Karpas-422 (cell line): Measurements from ENCODE around the gene IL1R1. TPM values are rescaled to one million over a fixed set of nuclear protein-coding genes. Genes with fewer than 3 reads are reported as not detected.

Source experiments
- DNase-seq: peaks from one replicate; pipeline ENCODE4 v3.0.0-alpha.2; 2015
- H2AFZ ChIP-seq: fragments of 200-600 bp; sonication (generic); 2 replicates; pipeline ENCODE4 v1.6.1; 2014; ENCODE audit warnings: antibody characterized with exemption, low read length, mixed read lengths
- H3K27ac ChIP-seq: fragments of 200-600 bp; sonication (generic); 2 replicates; pipeline ENCODE4 v1.5.1; 2014; ENCODE audit warnings: mild to moderate bottlenecking, low read length, moderate library complexity
- H3K27me3 ChIP-seq: fragments of 200-600 bp; sonication (generic); 2 replicates; pipeline ENCODE4 v1.6.1; 2014; ENCODE audit warnings: low read length, mixed read lengths
- H3K36me3 ChIP-seq: fragments of 200-600 bp; sonication (generic); 2 replicates; pipeline ENCODE4 v1.6.1; 2014; ENCODE audit warnings: low read length, mixed read lengths; ENCODE audit not compliant: insufficient read depth
- H3K4me1 ChIP-seq: fragments of 200-600 bp; sonication (generic); 2 replicates; pipeline ENCODE4 v1.6.1; 2014; ENCODE audit warnings: mild to moderate bottlenecking, low read length, mixed read lengths
- H3K4me2 ChIP-seq: fragments of 200-600 bp; sonication (generic); 2 replicates; pipeline ENCODE4 v1.6.1; 2014; ENCODE audit warnings: low read length, low read depth, mild to moderate bottlenecking; ENCODE audit not compliant: poor library complexity, severe bottlenecking
- H3K4me3 ChIP-seq: fragments of 200-600 bp; sonication (generic); 2 replicates; pipeline ENCODE4 v1.5.1; 2014; ENCODE audit warnings: mild to moderate bottlenecking, antibody characterized with exemption, low read length, mixed read lengths
- H3K79me2 ChIP-seq: fragments of 200-600 bp; sonication (generic); 2 replicates; pipeline ENCODE4 v1.6.1; 2014; ENCODE audit warnings: mild to moderate bottlenecking, low read length, mixed read lengths
- H3K9ac ChIP-seq: fragments of 200-600 bp; sonication (generic); 2 replicates; pipeline ENCODE4 v1.6.0; 2014; ENCODE audit warnings: low read length
- H3K9me2 ChIP-seq: fragments of 200-600 bp; sonication (generic), shearing (Covaris generic); replicated peaks from 2 replicates; pipeline ENCODE4 v1.6.0; 2014; ENCODE audit warnings: mild to moderate bottlenecking, low read length, moderate library complexity; ENCODE audit not compliant: insufficient read depth
- H3K9me3 ChIP-seq: fragments of 300-700, 200-600 bp; sonication (generic); 2 replicates; pipeline ENCODE4 v1.6.1; 2014; ENCODE audit warnings: low read length, mixed read lengths
- H4K20me1 ChIP-seq: fragments of 200-600 bp; sonication (generic); 2 replicates; pipeline ENCODE4 v1.6.1; 2014; ENCODE audit warnings: mild to moderate bottlenecking, antibody characterized with exemption, low read length, low read depth; ENCODE audit not compliant: insufficient read depth
- total RNA-seq: library from RNA; depleted of rRNA; stranded (reverse); fragments of >200 nt; shearing (Covaris generic); gene quantifications from 2 replicates; pipeline ENCODE4 v1.2.3, GENCODE V29; 2014; ENCODE audit warnings: low replicate concordance

IL1R1 gene
- total RNA-seq, 1 experiment from 2014 or later: not detected

DNA sequence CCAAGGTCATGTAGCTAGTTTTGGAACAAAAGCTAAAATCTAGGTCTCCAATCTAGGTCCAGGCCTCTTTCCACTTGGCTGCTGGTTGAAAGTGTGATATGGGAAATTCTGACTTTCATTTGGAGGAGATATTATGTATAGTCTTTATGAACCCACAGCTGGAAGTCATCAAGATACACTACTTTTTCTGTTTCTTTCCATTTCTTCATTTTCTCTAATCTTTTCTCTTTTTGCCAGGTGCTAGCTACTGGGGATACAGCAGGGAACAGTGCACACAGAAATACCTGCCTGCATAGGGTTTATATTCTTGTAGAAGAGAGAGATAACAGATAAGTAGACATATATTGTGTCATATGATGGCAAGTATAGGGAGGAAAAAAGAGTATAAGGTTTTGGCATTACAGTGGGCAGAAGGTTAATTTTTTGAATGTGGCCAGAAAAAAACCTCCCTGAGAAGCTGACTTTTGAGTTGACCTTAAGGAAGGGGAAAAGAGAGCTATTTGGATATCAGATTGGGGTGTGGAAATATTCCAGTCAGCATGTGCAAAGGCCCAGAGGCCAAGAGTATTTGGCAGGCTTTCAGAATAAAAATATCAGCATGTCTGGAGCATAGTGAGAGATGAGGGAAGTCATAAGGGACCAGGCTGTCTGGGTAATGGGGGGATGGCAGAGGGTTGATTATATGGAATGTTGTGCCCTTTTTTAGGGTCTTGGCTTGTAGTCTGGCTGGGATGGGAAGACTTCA lies 15.6 kb downstream of the IL1R1 start:
- Histone ChIP-seq H3K79me2 (no peaks in the 10 kb centered on the region), H3K27ac (no peak overlapping the region), H3K4me3 (no peak overlapping the region), H2AFZ (no peak overlapping the region), H3K27me3 (no peaks in the 10 kb centered on the region), H3K4me1 (no peaks in the 10 kb centered on the region), H3K9ac (no peak overlapping the region), H3K36me3 (no peaks in the 10 kb centered on the region), H4K20me1 (no peaks in the 10 kb centered on the region), H3K9me3 (no peaks in the 10 kb centered on the region), H3K9me2 (no peaks in the 10 kb centered on the region), H3K4me2 (no peak overlapping the region)
- no peak for DNase-seq

DNA sequence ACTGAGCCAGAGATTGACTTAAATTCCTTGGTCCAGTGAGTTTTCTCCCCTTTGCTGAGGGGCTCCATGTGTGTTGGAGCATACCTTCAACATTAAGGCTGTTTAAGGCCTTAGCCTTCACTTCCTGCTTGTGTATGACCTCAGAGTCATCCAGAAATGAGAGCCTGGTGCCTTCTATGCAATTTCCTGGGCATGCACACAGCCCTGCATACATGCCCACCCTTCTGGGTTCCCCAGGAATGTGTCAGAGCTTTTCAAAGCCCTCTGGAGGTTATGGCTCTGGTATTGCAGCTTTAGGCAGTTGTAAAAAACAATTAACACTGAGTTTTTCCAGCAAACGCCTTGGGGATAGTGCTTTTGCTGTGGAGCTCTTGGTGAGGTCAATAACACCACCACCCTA lies 16.7 kb downstream of the IL1R1 start:
- H3K4me1 ChIP-seq: no peaks in the 10 kb centered on the region
- no peaks in the 10 kb centered on the region for H3K36me3 ChIP-seq
- no peak overlapping the region for H3K4me3 ChIP-seq
- H3K9me3 ChIP-seq: no peaks in the 10 kb centered on the region
- H2AFZ ChIP-seq: no peak overlapping the region
- H3K9ac ChIP-seq: no peak overlapping the region
- no peak overlapping the region for H3K4me2 ChIP-seq
- no peak for DNase-seq
- no peak overlapping the region for H3K27ac ChIP-seq
- H4K20me1 ChIP-seq: no peaks in the 10 kb centered on the region
- no peaks in the 10 kb centered on the region for H3K9me2 ChIP-seq
- no peaks in the 10 kb centered on the region for H3K79me2 ChIP-seq
- H3K27me3 ChIP-seq: no peaks in the 10 kb centered on the region

DNA sequence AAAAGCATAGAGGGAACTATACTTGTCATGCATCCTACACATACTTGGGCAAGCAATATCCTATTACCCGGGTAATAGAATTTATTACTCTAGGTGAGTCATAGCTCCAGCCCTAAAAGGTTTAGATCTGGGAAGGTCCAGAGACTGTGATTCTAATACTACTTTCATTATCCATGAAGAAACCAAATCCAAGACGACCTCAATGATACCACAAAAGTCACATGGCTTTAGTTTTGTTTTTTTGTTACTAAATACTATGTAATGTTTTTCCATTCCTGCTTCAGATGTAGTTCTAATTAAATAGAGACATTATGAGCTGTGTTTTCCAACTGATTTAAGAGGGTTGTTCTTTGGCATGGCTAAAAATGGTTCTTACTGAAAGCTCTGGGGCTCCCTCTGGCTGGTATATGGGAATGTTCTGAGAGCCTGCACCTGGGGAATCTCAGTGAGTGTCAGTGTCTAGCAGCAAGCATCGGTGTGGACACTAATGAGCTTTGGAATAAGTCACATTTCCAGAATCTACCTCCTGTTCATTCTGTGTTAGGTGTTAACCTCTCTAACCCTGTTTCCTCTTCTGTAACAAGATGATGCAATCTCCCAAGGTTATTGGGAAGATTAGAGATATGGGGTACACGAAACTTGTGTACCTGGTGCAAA lies 23.8 kb downstream of the IL1R1 start:
- no peak overlapping the region for H2AFZ ChIP-seq
- H3K27ac ChIP-seq: no peak overlapping the region
- H3K4me3 ChIP-seq: no peak overlapping the region
- H3K4me2 ChIP-seq: no peak overlapping the region
- H4K20me1 ChIP-seq: no peaks in the 10 kb centered on the region
- no peak for DNase-seq
- no peaks in the 10 kb centered on the region for H3K9me2 ChIP-seq
- no peaks in the 10 kb centered on the region for H3K4me1 ChIP-seq
- H3K79me2 ChIP-seq: no peaks in the 10 kb centered on the region
- H3K9me3 ChIP-seq: no peaks in the 10 kb centered on the region
- H3K27me3 ChIP-seq: no peaks in the 10 kb centered on the region
- H3K9ac ChIP-seq: no peak overlapping the region
- H3K36me3 ChIP-seq: no peaks in the 10 kb centered on the region

DNA sequence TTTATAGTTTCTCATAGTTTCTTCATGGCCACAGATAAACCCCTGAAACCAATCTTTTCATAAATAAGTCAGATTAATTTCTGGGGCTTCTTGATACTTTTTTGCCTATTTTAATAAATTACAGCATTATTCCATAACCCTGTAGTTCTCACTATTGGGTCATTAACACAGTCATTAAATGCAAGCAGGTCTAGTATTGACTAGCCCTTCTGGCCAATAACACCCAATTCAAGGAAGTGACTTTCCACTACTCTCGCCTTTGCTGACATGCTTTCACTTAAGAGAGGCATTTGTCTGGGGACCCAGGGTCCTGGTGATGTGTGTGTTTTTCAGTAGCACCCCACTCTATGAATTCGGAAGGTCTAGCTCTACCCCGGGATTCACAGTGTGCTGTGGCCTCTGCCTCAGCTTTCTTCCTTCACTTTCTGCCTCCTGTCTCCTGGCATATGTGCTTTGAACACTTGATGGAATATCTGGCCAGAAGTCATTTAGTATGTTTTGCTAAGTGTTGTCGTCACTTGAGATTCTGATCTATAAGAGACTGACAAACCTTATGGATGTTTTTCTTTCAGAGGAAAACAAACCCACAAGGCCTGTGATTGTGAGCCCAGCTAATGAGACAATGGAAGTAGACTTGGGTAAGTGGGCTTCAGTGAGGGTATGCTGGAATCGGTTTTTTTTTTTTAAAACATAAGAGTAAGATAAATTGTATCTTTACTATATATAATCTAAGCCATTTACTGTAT lies 25.7 kb downstream of the IL1R1 start:
- no peaks in the 10 kb centered on the region for H3K9me2 ChIP-seq
- no peak overlapping the region for H3K9ac ChIP-seq
- no peaks in the 10 kb centered on the region for H3K36me3 ChIP-seq
- no peaks in the 10 kb centered on the region for H3K27me3 ChIP-seq
- DNase-seq: no peak
- H3K79me2 ChIP-seq: no peaks in the 10 kb centered on the region
- H3K4me1 ChIP-seq: no peaks in the 10 kb centered on the region
- H4K20me1 ChIP-seq: no peaks in the 10 kb centered on the region
- no peak overlapping the region for H3K4me2 ChIP-seq
- no peak overlapping the region for H3K4me3 ChIP-seq
- H3K27ac ChIP-seq: no peak overlapping the region
- H2AFZ ChIP-seq: no peak overlapping the region
- H3K9me3 ChIP-seq: no peaks in the 10 kb centered on the region

DNA sequence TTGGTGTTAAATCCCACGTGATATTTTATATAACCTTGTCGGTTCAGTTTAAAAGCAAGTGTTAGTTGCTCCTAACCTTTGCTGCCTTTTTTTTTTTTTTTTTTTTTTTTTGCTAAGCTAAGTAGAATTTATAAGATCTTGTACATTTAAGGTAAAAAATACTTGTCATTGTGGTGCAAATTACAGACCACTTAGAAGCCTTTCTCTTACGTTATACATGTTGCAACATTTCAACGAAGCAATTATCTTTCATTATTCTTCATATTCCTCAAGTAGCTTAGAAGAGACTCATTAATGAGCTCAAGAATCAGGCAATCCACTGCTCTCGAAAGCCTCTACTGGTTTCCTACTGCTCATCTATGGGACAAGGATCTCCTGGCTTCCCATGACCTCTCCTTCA lies 29.4 kb downstream of the IL1R1 start:
- Histone ChIP-seq H3K9me2 (no peaks in the 10 kb centered on the region), H2AFZ (no peak overlapping the region), H3K27ac (no peak overlapping the region), H3K9me3 (no peaks in the 10 kb centered on the region), H3K79me2 (no peaks in the 10 kb centered on the region), H3K27me3 (no peaks in the 10 kb centered on the region), H3K4me3 (no peak overlapping the region), H4K20me1 (no peaks in the 10 kb centered on the region), H3K4me2 (no peak overlapping the region), H3K36me3 (no peaks in the 10 kb centered on the region), H3K4me1 (no peaks in the 10 kb centered on the region), H3K9ac (no peak overlapping the region)
- no peak for DNase-seq

DNA sequence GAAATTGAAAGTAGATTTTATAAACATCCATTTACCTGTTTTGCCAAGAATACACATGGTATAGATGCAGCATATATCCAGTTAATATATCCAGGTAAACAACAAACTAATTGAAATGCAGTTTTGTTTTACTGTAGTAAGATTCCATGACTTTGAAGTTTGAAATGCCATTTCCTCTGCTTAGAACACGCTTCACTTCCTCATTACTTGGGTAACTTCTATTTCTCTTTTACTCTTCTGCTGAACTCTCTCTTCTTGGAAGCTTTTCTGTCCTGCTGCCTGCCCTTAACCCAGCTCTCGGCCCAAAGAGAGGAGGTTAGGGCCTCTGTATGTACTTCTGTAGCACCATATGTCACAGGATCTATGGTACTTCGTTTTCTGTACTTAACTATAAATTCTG lies 30.2 kb downstream of the IL1R1 start:
- Histone ChIP-seq H3K79me2 (no peaks in the 10 kb centered on the region), H3K27me3 (no peaks in the 10 kb centered on the region), H2AFZ (no peak overlapping the region), H4K20me1 (no peaks in the 10 kb centered on the region), H3K27ac (no peak overlapping the region), H3K36me3 (no peaks in the 10 kb centered on the region), H3K9me2 (no peaks in the 10 kb centered on the region), H3K4me2 (no peak overlapping the region), H3K9me3 (no peaks in the 10 kb centered on the region), H3K4me1 (no peaks in the 10 kb centered on the region), H3K4me3 (no peak overlapping the region), H3K9ac (no peak overlapping the region)
- DNase-seq: no peak

DNA sequence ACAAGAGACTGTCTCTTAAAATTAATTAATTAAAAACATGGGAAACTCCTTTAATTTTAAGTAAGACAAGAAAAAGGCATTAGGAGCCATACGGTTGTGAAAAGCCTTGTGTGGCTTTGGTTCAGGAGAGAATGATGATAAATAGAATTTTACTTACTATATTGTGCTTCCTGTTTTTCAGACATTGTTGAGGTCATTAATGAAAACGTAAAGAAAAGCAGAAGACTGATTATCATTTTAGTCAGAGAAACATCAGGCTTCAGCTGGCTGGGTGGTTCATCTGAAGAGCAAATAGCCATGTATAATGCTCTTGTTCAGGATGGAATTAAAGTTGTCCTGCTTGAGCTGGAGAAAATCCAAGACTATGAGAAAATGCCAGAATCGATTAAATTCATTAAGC lies 33.6 kb downstream of the IL1R1 start:
- no peak overlapping the region for H3K4me3 ChIP-seq
- H3K27me3 ChIP-seq: no peaks in the 10 kb centered on the region
- H2AFZ ChIP-seq: no peak overlapping the region
- no peaks in the 10 kb centered on the region for H3K9me3 ChIP-seq
- H4K20me1 ChIP-seq: no peaks in the 10 kb centered on the region
- H3K9me2 ChIP-seq: no peaks in the 10 kb centered on the region
- no peak for DNase-seq
- no peaks in the 10 kb centered on the region for H3K36me3 ChIP-seq
- H3K4me2 ChIP-seq: no peak overlapping the region
- H3K4me1 ChIP-seq: no peaks in the 10 kb centered on the region
- H3K9ac ChIP-seq: no peak overlapping the region
- no peaks in the 10 kb centered on the region for H3K79me2 ChIP-seq
- no peak overlapping the region for H3K27ac ChIP-seq

DNA sequence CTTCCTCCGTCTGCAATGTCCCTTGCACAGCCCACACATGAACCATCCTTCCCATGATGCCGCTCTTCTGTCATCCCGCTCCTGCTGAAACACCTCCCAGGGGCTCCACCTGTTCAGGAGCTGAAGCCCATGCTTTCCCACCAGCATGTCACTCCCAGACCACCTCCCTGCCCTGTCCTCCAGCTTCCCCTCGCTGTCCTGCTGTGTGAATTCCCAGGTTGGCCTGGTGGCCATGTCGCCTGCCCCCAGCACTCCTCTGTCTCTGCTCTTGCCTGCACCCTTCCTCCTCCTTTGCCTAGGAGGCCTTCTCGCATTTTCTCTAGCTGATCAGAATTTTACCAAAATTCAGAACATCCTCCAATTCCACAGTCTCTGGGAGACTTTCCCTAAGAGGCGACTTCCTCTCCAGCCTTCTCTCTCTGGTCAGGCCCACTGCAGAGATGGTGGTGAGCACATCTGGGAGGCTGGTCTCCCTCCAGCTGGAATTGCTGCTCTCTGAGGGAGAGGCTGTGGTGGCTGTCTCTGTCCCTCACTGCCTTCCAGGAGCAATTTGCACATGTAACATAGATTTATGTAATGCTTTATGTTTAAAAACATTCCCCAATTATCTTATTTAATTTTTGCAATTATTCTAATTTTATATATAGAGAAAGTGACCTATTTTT lies 35.4 kb downstream of the IL1R1 start:
- Histone ChIP-seq H3K4me2 (no peak overlapping the region), H3K27me3 (no peaks in the 10 kb centered on the region), H3K4me3 (no peak overlapping the region), H4K20me1 (no peaks in the 10 kb centered on the region), H3K36me3 (no peaks in the 10 kb centered on the region), H2AFZ (no peak overlapping the region), H3K9me3 (no peaks in the 10 kb centered on the region), H3K4me1 (no peaks in the 10 kb centered on the region), H3K9ac (no peak overlapping the region), H3K27ac (no peak overlapping the region), H3K79me2 (no peaks in the 10 kb centered on the region), H3K9me2 (no peaks in the 10 kb centered on the region)
- no peak for DNase-seq
